ENCODE data around the gene PITX1. TPM values are rescaled to one million over a fixed set of nuclear protein-coding genes. Genes with fewer than 3 reads are reported as not detected.

Gene PITX1
- total RNA-seq, 2 experiments from 2014 or later = not detected

GRCh38 chr5:135067587-135067986, 33.6 kb upstream of the PITX1 start:
- no peaks in the 10 kb centered on the region for H3K36me3 Mint-ChIP-seq
- no peaks in the 10 kb centered on the region for H3K4me1 Mint-ChIP-seq
- H3K27ac Mint-ChIP-seq = no peak overlapping the region
- H3K9me3 Mint-ChIP-seq = no peaks in the 10 kb centered on the region
- DNase-seq = no peak
- H3K4me3 Mint-ChIP-seq = no peak overlapping the region
- no peaks in the 10 kb centered on the region for H3K27me3 Mint-ChIP-seq
- ATAC-seq (ENCODE audit: low read depth) = no peak
- POLR2A ChIA-PET = no interaction called here

- no peak for DNase-seq
- no peak overlapping the region for H3K27ac Mint-ChIP-seq
- H3K4me1 Mint-ChIP-seq = no peaks in the 10 kb centered on the region
- H3K27me3 Mint-ChIP-seq = no peaks in the 10 kb centered on the region
- no peak for ATAC-seq (ENCODE audit: low read depth)
- H3K4me3 Mint-ChIP-seq = no peak overlapping the region
- POLR2A ChIA-PET = no interaction called here
- no peaks in the 10 kb centered on the region for H3K36me3 Mint-ChIP-seq
- no peaks in the 10 kb centered on the region for H3K9me3 Mint-ChIP-seq
Observed at GRCh38 chr5:135066781-135067180, 32.8 kb upstream of the PITX1 start.

- DNase-seq = no peak
- H3K4me1 Mint-ChIP-seq = no peaks in the 10 kb centered on the region
- H3K27me3 Mint-ChIP-seq = peaks cover 3% of the 10 kb centered on the region
- H3K27ac Mint-ChIP-seq = no peak overlapping the region
- no peaks in the 10 kb centered on the region for H3K9me3 Mint-ChIP-seq
- no peak overlapping the region for H3K4me3 Mint-ChIP-seq
- ATAC-seq (ENCODE audit: low read depth) = no peak
- POLR2A ChIA-PET = no interaction called here
- H3K36me3 Mint-ChIP-seq = no peaks in the 10 kb centered on the region
Observed at GRCh38 chr5:135065306-135066265, 31.6 kb upstream of the PITX1 start.

- Mint-ChIP-seq H3K4me3 (no peak overlapping the region), H3K27me3 (peaks cover 8% of the 10 kb centered on the region)
Observed at GRCh38 chr5:135064235-135064570, 30.2 kb upstream of the PITX1 start.

GRCh38 chr5:135063511-135064234, 29.6 kb upstream of the PITX1 start:
- Mint-ChIP-seq H3K9me3 (no peaks in the 10 kb centered on the region), H3K4me3 (no peak overlapping the region), H3K27me3 (peaks cover 8% of the 10 kb centered on the region), H3K27ac (no peak overlapping the region), H3K4me1 (no peaks in the 10 kb centered on the region), H3K36me3 (no peaks in the 10 kb centered on the region)
- DNase-seq (peak; percentile 15), ATAC-seq (ENCODE audit: low read depth) (no peak)
- POLR2A ChIA-PET = no interaction called here

More at GRCh38 chr5:135064235-135064570, 30.2 kb upstream of the PITX1 start:
- peak; percentile 15 for DNase-seq
- ATAC-seq (ENCODE audit: low read depth) = no peak
- POLR2A ChIA-PET = no interaction called here
- Mint-ChIP-seq H3K9me3 (no peaks in the 10 kb centered on the region), H3K27ac (no peak overlapping the region), H3K36me3 (no peaks in the 10 kb centered on the region), H3K4me1 (no peaks in the 10 kb centered on the region)

GRCh38 chr5:135063056-135063445, 29.0 kb upstream of the PITX1 start:
- ATAC-seq (ENCODE audit: low read depth) (no peak), DNase-seq (no peak)
- Mint-ChIP-seq H3K9me3 (no peaks in the 10 kb centered on the region), H3K27me3 (peaks cover 8% of the 10 kb centered on the region), H3K4me1 (no peaks in the 10 kb centered on the region), H3K4me3 (no peak overlapping the region), H3K36me3 (no peaks in the 10 kb centered on the region), H3K27ac (no peak overlapping the region)
- POLR2A ChIA-PET = no interaction called here

GRCh38 chr5:135062216-135063055, 28.4 kb upstream of the PITX1 start:
- no peak overlapping the region for H3K27ac Mint-ChIP-seq
- ATAC-seq (ENCODE audit: low read depth) = no peak
- peak; percentile 19 for DNase-seq
- H3K9me3 Mint-ChIP-seq = no peaks in the 10 kb centered on the region
- H3K27me3 Mint-ChIP-seq = peaks cover 8% of the 10 kb centered on the region
- no peaks in the 10 kb centered on the region for H3K4me1 Mint-ChIP-seq
- POLR2A ChIA-PET = no interaction called here
- no peaks in the 10 kb centered on the region for H3K36me3 Mint-ChIP-seq
- H3K4me3 Mint-ChIP-seq = no peak overlapping the region

GRCh38 chr5:135061001-135061400, 27.0 kb upstream of the PITX1 start:
- ATAC-seq (ENCODE audit: low read depth) = no peak
- Mint-ChIP-seq H3K4me1 (no peaks in the 10 kb centered on the region), H3K9me3 (no peaks in the 10 kb centered on the region), H3K27me3 (peaks cover 11% of the 10 kb centered on the region), H3K27ac (no peak overlapping the region), H3K4me3 (no peak overlapping the region), H3K36me3 (no peaks in the 10 kb centered on the region)
- POLR2A ChIA-PET = no interaction called here
- peak; percentile 15 for DNase-seq

GRCh38 chr5:135060021-135060420, 26.0 kb upstream of the PITX1 start:
- DNase-seq (peak; percentile 16), ATAC-seq (ENCODE audit: low read depth) (no peak)
- no peak overlapping the region for H3K4me3 Mint-ChIP-seq
- no peaks in the 10 kb centered on the region for H3K36me3 Mint-ChIP-seq
- no peaks in the 10 kb centered on the region for H3K4me1 Mint-ChIP-seq
- POLR2A ChIA-PET = no interaction called here
- H3K27ac Mint-ChIP-seq = no peak overlapping the region
- peaks cover 13% of the 10 kb centered on the region for H3K27me3 Mint-ChIP-seq
- no peaks in the 10 kb centered on the region for H3K9me3 Mint-ChIP-seq

GRCh38 chr5:135059000-135059923, 25.2 kb upstream of the PITX1 start:
- no peaks in the 10 kb centered on the region for H3K36me3 Mint-ChIP-seq
- ATAC-seq (ENCODE audit: low read depth) (no peak), DNase-seq (peak; percentile 11)
- no peak overlapping the region for H3K4me3 Mint-ChIP-seq
- H3K27ac Mint-ChIP-seq = no peak overlapping the region
- H3K27me3 Mint-ChIP-seq = peaks cover 19% of the 10 kb centered on the region
- H3K4me1 Mint-ChIP-seq = no peaks in the 10 kb centered on the region
- POLR2A ChIA-PET = no interaction called here
- H3K9me3 Mint-ChIP-seq = no peaks in the 10 kb centered on the region

- Mint-ChIP-seq H3K36me3 (no peaks in the 10 kb centered on the region), H3K4me3 (no peak overlapping the region), H3K27me3 (peaks cover 28% of the 10 kb centered on the region), H3K4me1 (peaks cover 2% of the 10 kb centered on the region), H3K27ac (no peak overlapping the region), H3K9me3 (no peaks in the 10 kb centered on the region)
- POLR2A ChIA-PET = no interaction called here
- DNase-seq (no peak), ATAC-seq (ENCODE audit: low read depth) (no peak)
Observed at GRCh38 chr5:135058331-135058732, 24.3 kb upstream of the PITX1 start.

- ATAC-seq (ENCODE audit: low read depth) (no peak), DNase-seq (no peak)
- Mint-ChIP-seq H3K27ac (no peak overlapping the region), H3K9me3 (no peaks in the 10 kb centered on the region), H3K36me3 (no peaks in the 10 kb centered on the region), H3K4me3 (no peak overlapping the region), H3K27me3 (peaks cover 36% of the 10 kb centered on the region), H3K4me1 (peaks cover 3% of the 10 kb centered on the region)
- POLR2A ChIA-PET = no interaction called here
Observed at GRCh38 chr5:135057233-135057632, 23.2 kb upstream of the PITX1 start.
